CD4-positive, alpha-beta memory T cell (primary cell): Measurements from ENCODE around the gene KRT32. TPM values are rescaled to one million over a fixed set of nuclear protein-coding genes. Genes with fewer than 3 reads are reported as not detected.

Experiments
- CTCF ChIA-PET: fragments of 350-600 bp; sonication (Branson Sonifier 250); formaldehyde crosslinking; loops from one replicate; lab custom pipeline; 2021; ENCODE audit warnings: inconsistent platforms; ENCODE audit not compliant: partially characterized antibody; lab: Charles Lee
- POLR2A ChIA-PET: fragments of 350-600 bp; sonication (Branson Sonifier 250); formaldehyde crosslinking; loops from one replicate; lab custom pipeline; 2021; ENCODE audit not compliant: partially characterized antibody; lab: Charles Lee
- DNase-seq, 5 donors: peaks; one replicate each; pipeline versions ENCODE4 v3.0.0 to v3.0.0-alpha.2; 2020 to 2022; ENCODE audit warnings: mixed read lengths in 1 of 5
- H3K27ac ChIP-seq: one replicate; pipeline ENCODE4 v1.7.0; 2013; ENCODE audit warnings: low read depth, low read length
- H3K27me3 ChIP-seq: 2 replicates; pipeline ENCODE4 v1.7.0; 2013; ENCODE audit warnings: mild to moderate bottlenecking, low read length, moderate library complexity; ENCODE audit not compliant: insufficient read depth
- H3K36me3 ChIP-seq: 2 replicates; pipeline ENCODE4 v1.7.0; 2013; ENCODE audit warnings: mild to moderate bottlenecking, low read length, moderate library complexity; ENCODE audit not compliant: insufficient read depth
- H3K4me1 ChIP-seq: 2 replicates; pipeline ENCODE4 v1.7.0; 2013; ENCODE audit warnings: mild to moderate bottlenecking, low read length, moderate library complexity; ENCODE audit not compliant: insufficient read depth
- H3K4me3 ChIP-seq, 2 donors: one replicate each; pipeline ENCODE4 v1.7.0; 2013; ENCODE audit warnings: low read length in 2 of 2, mild to moderate bottlenecking in 1 of 2
- H3K9me3 ChIP-seq, 2 donors: one replicate each; pipeline ENCODE4 v1.7.0; 2013; ENCODE audit warnings: low read length in 2 of 2, control low read depth in 1 of 2; ENCODE audit not compliant: control insufficient read depth in 1 of 2
- H3K27ac Mint-ChIP-seq, 7 donors: one replicate each; pipeline ENCODE4 v1.8.0; 2020 to 2021; ENCODE audit warnings: mixed read lengths in 7 of 7, mild to moderate bottlenecking in 6 of 7, inconsistent platforms in 3 of 7, moderate library complexity in 3 of 7
- H3K27me3 Mint-ChIP-seq, 2 donors: one replicate each; pipeline ENCODE4 v1.8.0; 2020 to 2021; ENCODE audit warnings: mixed read lengths in 2 of 2
- H3K36me3 Mint-ChIP-seq, 2 donors: one replicate each; pipeline ENCODE4 v1.8.0; 2020 to 2021; ENCODE audit warnings: mixed read lengths in 2 of 2, inconsistent platforms in 1 of 2, mild to moderate bottlenecking in 1 of 2
- H3K4me1 Mint-ChIP-seq, 4 donors: one replicate each; pipeline ENCODE4 v1.8.0; 2020 to 2021; ENCODE audit warnings: mixed read lengths in 4 of 4, mild to moderate bottlenecking in 1 of 4
- H3K4me3 Mint-ChIP-seq, 8 donors: one replicate each; pipeline ENCODE4 v1.8.0; 2020 to 2021; ENCODE audit warnings: mixed read lengths in 8 of 8, mild to moderate bottlenecking in 7 of 8, moderate library complexity in 6 of 8, inconsistent platforms in 3 of 8
- H3K9me3 Mint-ChIP-seq, 8 donors: one replicate each; pipeline ENCODE4 v1.8.0; 2020 to 2021; ENCODE audit warnings: mixed read lengths in 8 of 8, mild to moderate bottlenecking in 5 of 8, inconsistent platforms in 3 of 8, moderate library complexity in 1 of 8
- intact Hi-C: fragments of 100-400 bp; cut with micrococcal nuclease; formaldehyde crosslinking; loops from one replicate; pipeline ENCODE4 v1.15.1; 2023
- polyA plus RNA-seq, 2 donors: library from polyadenylated mRNA; unstranded; fragments of 300-500 nt; fragmentation: Illumina TruSeq; gene quantifications; one replicate each; pipeline ENCODE4 v1.2.3, GENCODE V29; 2021
- total RNA-seq, 2 experiments: library from RNA; stranded (reverse); gene quantifications; one replicate each; pipeline ENCODE4 v1.2.3, GENCODE V29; 2021

The KRT32 gene
- total and polyA plus RNA-seq, 4 experiments from 2014 or later: not detected

DNA sequence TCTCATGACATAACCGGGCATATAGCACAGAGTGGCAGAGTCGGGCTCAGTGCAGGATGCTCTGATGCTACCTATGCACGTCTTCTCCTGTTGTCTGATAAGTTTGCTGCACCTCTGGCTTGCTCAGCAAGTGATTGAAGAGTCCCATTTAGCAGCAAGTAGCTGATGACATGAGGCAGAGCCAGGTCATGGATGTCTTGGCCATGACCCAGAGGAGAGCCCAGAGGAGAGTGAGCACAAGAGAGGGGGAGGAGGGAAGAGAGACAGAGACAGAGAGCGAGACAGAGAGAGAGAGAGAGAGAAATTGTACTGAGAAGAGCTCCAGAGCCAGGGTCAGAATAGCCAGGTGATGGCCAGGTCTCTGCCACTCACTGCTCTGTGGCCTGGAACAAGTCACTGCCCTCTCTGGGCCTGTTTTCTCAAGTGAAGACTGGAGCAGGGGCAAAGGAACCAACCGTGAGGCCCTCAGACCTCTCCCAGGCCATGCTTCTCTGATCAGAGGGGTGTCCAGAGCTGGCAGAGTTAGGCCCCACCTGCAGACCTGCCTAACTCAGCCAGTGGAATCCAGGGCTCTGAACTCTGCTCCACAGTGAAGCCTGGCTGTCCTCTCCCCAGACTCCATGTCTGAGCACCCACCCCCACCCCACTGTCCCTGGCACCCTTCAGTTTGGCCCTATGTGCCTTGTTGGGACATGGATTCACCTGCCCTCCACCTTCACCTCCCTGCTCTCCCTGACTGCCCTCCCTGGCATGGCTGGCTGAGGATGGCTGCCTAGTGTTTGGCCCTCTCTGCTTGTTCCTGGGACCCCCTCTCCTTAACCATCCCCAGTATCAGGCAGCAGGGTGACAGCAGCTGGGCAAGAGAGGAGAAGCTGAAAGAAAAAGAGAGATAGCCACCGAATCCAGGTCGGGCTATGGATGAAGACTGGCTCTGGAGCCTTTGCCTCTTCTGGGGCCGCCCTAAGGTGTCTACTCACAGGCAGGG is 18.0 kb upstream of the KRT32 start:
- no peaks in the 10 kb centered on the region for H3K9me3 Mint-ChIP-seq
- H3K27ac Mint-ChIP-seq: peak overlapping the region in 2 of 7 donors; percentile 48 to 94
- H3K4me3 Mint-ChIP-seq: no peak overlapping the region
- ChIA-PET CTCF (interaction anchor here (0.6 kb wide), 1 partner anchor 163 kb away, joined by 3 read pairs; no protein-coding TSS in a partner anchor), POLR2A (no interaction called here)
- no peaks in the 10 kb centered on the region for H3K27me3 Mint-ChIP-seq
- H3K4me1 Mint-ChIP-seq: peaks cover 2 to 9% (median 4%) of the 10 kb centered on the region in 4 donors
- intact Hi-C loops: no loop called here
- no peaks in the 10 kb centered on the region for H3K9me3 ChIP-seq
- H3K27me3 ChIP-seq: no peaks in the 10 kb centered on the region
- H3K27ac ChIP-seq: no peak overlapping the region
- no peaks in the 10 kb centered on the region for H3K36me3 ChIP-seq
- no peak for DNase-seq
- H3K36me3 Mint-ChIP-seq: no peaks in the 10 kb centered on the region
- H3K4me3 ChIP-seq: no peak overlapping the region
- H3K4me1 ChIP-seq: peaks cover 6% of the 10 kb centered on the region

- Histone ChIP-seq H3K27ac (no peak overlapping the region), H3K9me3 (no peaks in the 10 kb centered on the region), H3K4me1 (no peaks in the 10 kb centered on the region), H3K4me3 (no peak overlapping the region), H3K27me3 (no peaks in the 10 kb centered on the region), H3K36me3 (no peaks in the 10 kb centered on the region)
- POLR2A ChIA-PET: no interaction called here
- DNase-seq: no peak
- Mint-ChIP-seq H3K4me1 (no peaks in the 10 kb centered on the region), H3K27ac (no peak overlapping the region), H3K4me3 (no peak overlapping the region), H3K9me3 (no peaks in the 10 kb centered on the region), H3K27me3 (no peaks in the 10 kb centered on the region), H3K36me3 (no peaks in the 10 kb centered on the region)
- intact Hi-C loops: no loop called here
- CTCF ChIA-PET: interaction anchor here (0.6 to 1.3 kb wide), 3 partner anchors 65 to 162 kb away, joined by 3 read pairs; no protein-coding TSS in a partner anchor
Measured at GRCh38 chr17:41483991-41484826, 17.0 kb upstream of the KRT32 start.

- H3K27ac ChIP-seq: no peak overlapping the region
- Mint-ChIP-seq H3K4me1 (no peaks in the 10 kb centered on the region), H3K36me3 (no peaks in the 10 kb centered on the region), H3K27me3 (no peaks in the 10 kb centered on the region), H3K27ac (peak overlapping the region in 2 of 7 donors; percentile 13 to 81), H3K9me3 (no peaks in the 10 kb centered on the region), H3K4me3 (no peak overlapping the region)
- no peak overlapping the region for H3K4me3 ChIP-seq
- ChIA-PET CTCF (interaction anchor here (0.8 to 1.3 kb wide), 2 partner anchors 65 to 93 kb away, joined by 3 read pairs; no protein-coding TSS in a partner anchor), POLR2A (no interaction called here)
- H3K36me3 ChIP-seq: no peaks in the 10 kb centered on the region
- intact Hi-C loops: no loop called here
- H3K27me3 ChIP-seq: no peaks in the 10 kb centered on the region
- H3K9me3 ChIP-seq: no peaks in the 10 kb centered on the region
- DNase-seq: no peak
- no peaks in the 10 kb centered on the region for H3K4me1 ChIP-seq
Measured at GRCh38 chr17:41483531-41483930, 16.3 kb upstream of the KRT32 start.

GRCh38 chr17:41481036-41481435 is 13.8 kb upstream of the KRT32 start, which contains the start of gene KRT35:
TSS of gene KRT35 (minus strand) at chr17:41481151. CDS start at chr17:41481097, 54 bp downstream.
- no peaks in the 10 kb centered on the region for H3K36me3 Mint-ChIP-seq
- no peak within 1 kb of the TSS for H3K4me3 ChIP-seq
- POLR2A ChIA-PET: no interaction called here
- no peaks in the 10 kb centered on the region for H3K9me3 ChIP-seq
- H3K4me1 ChIP-seq: no peaks in the 10 kb centered on the region
- no peaks in the 10 kb centered on the region for H3K4me1 Mint-ChIP-seq
- no peaks in the 10 kb centered on the region for H3K27me3 Mint-ChIP-seq
- no peak within 1 kb of the TSS for H3K4me3 Mint-ChIP-seq
- CTCF ChIA-PET: interaction anchor here (1.2 kb wide), 1 partner anchor 9 kb away, joined by 3 read pairs; the partner anchor contains the start of gene KRT36
- no peaks in the 10 kb centered on the region for H3K27me3 ChIP-seq
- no peak within 1 kb of the TSS for H3K27ac ChIP-seq
- no peaks in the 10 kb centered on the region for H3K36me3 ChIP-seq
- intact Hi-C loops: no loop called here
- no peak for DNase-seq
- H3K27ac Mint-ChIP-seq: peak within 1 kb of the TSS in 1 of 7 donors; percentile 21
- H3K9me3 Mint-ChIP-seq: no peaks in the 10 kb centered on the region

- H3K4me1 ChIP-seq: no peaks in the 10 kb centered on the region
- POLR2A ChIA-PET: no interaction called here
- intact Hi-C loops: no loop called here
- Mint-ChIP-seq H3K27ac (no peak overlapping the region), H3K9me3 (no peaks in the 10 kb centered on the region), H3K36me3 (no peaks in the 10 kb centered on the region), H3K4me3 (no peak overlapping the region), H3K27me3 (no peaks in the 10 kb centered on the region), H3K4me1 (no peaks in the 10 kb centered on the region)
- no peaks in the 10 kb centered on the region for H3K36me3 ChIP-seq
- no peaks in the 10 kb centered on the region for H3K9me3 ChIP-seq
- no peak overlapping the region for H3K4me3 ChIP-seq
- CTCF ChIA-PET: interaction anchor here (1.2 kb wide), 1 partner anchor 9 kb away, joined by 3 read pairs; the partner anchor contains the start of gene KRT36
- H3K27ac ChIP-seq: no peak overlapping the region
- DNase-seq: no peak
- no peaks in the 10 kb centered on the region for H3K27me3 ChIP-seq
Measured at GRCh38 chr17:41480581-41480980, 13.4 kb upstream of the KRT32 start.

DNA sequence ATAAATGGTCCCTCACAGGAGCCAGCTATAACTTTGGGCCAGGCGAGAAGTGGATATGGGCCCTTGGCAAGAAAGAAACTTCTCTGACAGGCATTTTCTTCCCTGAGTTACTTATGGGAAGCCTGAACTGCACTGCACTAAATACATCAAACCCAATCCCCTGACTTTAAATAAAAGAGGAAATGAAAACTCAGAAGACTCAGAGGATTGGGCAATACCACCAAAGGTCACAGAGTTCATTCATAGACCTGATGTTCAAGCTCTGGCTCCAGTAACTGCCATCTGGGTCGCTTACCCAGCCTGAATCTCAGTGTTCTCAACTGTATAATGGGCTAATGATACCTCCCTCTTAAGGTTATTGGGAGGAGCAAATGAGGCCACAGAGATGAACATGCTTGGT is 12.9 kb upstream of the KRT32 start:
- H3K4me1 ChIP-seq: no peaks in the 10 kb centered on the region
- no peaks in the 10 kb centered on the region for H3K27me3 ChIP-seq
- CTCF ChIA-PET: interaction anchor here (1.2 kb wide), 1 partner anchor 10 kb away, joined by 3 read pairs; the partner anchor contains the start of gene KRT36
- Mint-ChIP-seq H3K9me3 (no peaks in the 10 kb centered on the region), H3K36me3 (no peaks in the 10 kb centered on the region), H3K4me1 (no peaks in the 10 kb centered on the region), H3K27ac (no peak overlapping the region), H3K27me3 (no peaks in the 10 kb centered on the region), H3K4me3 (no peak overlapping the region)
- DNase-seq: no peak
- H3K36me3 ChIP-seq: no peaks in the 10 kb centered on the region
- H3K4me3 ChIP-seq: no peak overlapping the region
- H3K9me3 ChIP-seq: no peaks in the 10 kb centered on the region
- no peak overlapping the region for H3K27ac ChIP-seq
- POLR2A ChIA-PET: no interaction called here
- intact Hi-C loops: no loop called here
